Measurements from ENCODE around the gene MUC16.

DNA sequence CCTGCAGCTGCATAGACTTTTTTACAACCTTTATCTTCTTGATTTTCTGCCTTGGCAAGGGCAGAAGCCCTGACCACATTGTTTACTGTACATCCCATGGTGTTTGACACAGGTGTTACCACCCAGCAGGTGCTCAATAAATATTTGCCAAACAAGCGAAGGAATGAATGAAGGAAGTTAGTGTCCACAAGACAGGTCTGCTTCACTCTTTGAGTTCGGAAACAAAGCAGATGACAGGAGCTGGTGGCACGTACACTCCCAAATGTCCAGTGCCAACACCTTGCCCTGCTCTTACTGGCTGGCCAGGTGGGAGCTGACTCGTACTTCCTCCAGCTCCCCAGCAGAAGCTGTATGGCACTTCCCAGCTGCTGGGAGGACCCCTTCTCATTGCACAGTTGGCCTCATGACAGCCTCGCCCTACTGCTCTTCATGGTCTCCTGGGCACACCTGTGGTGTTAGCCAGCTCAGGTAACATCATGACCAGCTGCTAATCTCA lies 22.0 kb upstream of the MUC16 start:
- TF ChIP-seq POLR2A (IDR thresholded peaks at IDR 0.05), result no peak
- TF ChIP-seq, protein P1, sequence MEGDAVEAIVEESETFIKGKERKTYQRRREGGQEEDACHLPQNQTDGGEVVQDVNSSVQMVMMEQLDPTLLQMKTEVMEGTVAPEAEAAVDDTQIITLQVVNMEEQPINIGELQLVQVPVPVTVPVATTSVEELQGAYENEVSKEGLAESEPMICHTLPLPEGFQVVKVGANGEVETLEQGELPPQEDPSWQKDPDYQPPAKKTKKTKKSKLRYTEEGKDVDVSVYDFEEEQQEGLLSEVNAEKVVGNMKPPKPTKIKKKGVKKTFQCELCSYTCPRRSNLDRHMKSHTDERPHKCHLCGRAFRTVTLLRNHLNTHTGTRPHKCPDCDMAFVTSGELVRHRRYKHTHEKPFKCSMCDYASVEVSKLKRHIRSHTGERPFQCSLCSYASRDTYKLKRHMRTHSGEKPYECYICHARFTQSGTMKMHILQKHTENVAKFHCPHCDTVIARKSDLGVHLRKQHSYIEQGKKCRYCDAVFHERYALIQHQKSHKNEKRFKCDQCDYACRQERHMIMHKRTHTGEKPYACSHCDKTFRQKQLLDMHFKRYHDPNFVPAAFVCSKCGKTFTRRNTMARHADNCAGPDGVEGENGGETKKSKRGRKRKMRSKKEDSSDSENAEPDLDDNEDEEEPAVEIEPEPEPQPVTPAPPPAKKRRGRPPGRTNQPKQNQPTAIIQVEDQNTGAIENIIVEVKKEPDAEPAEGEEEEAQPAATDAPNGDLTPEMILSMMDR (IDR thresholded peaks at IDR 0.05), result no peak
